Measurements from ENCODE around the gene CRAT. TPM values are rescaled to one million over a fixed set of nuclear protein-coding genes. Genes with fewer than 3 reads are reported as not detected.

The CRAT gene
- total and polyA plus RNA-seq, 2 experiments from 2014 or later = 4.6 to 9.9 TPM

GRCh38 chr9:129142138-129142935 lies 31.7 kb upstream of the CRAT start (continued):
- no peak for TF ChIP-seq EZH2phosphoT487 (IDR thresholded peaks at IDR 0.05; ENCODE audit: unreplicated experiment)
- TF ChIP-seq REST (IDR thresholded peaks at IDR 0.05; ENCODE audit: unreplicated experiment) = no peak
- no peak for TF ChIP-seq ETS1 (IDR thresholded peaks at IDR 0.05)
- TF ChIP-seq CTCF (conservative IDR thresholded peaks at IDR 0.05; ENCODE audit: low read depth in 2 of 2) = no peak
- no peak for TF ChIP-seq JUNB (IDR thresholded peaks at IDR 0.05; ENCODE audit: unreplicated experiment)
- TF ChIP-seq STAT1 (IDR thresholded peaks at IDR 0.05; ENCODE audit: unreplicated experiment) = no peak

- Mint-ChIP-seq H3K9me3 (no peaks in the 10 kb centered on the region), H3K27me3 (ENCODE audit: insufficient read depth, low read depth, poor library complexity) (peaks cover 44% of the 10 kb centered on the region), H3K36me3 (ENCODE audit: low read depth) (peaks cover 44% of the 10 kb centered on the region), H3K4me3 (peak overlapping the region; percentile 73), H3K27ac (peak overlapping the region; percentile 98), H3K4me1 (peaks cover 71% of the 10 kb centered on the region)
- H3K4me1 ChIP-seq (ENCODE audit: insufficient read depth) = peaks cover 54% of the 10 kb centered on the region
- H3K36me3 ChIP-seq (ENCODE audit: insufficient read depth) = peaks cover 6% of the 10 kb centered on the region
- H3F3A ChIP-seq (replicated peaks; ENCODE audit: low read depth) = peaks cover 6% of the 10 kb centered on the region
- DNase-seq (ENCODE audit: low spot score) (no peak), ATAC-seq (no peak)
- H3K27ac ChIP-seq (ENCODE audit: low read depth) = peak overlapping the region; percentile 100
- no peak overlapping the region for H2AFZ ChIP-seq
- H3K4me2 ChIP-seq = peak overlapping the region; percentile 86
- H4K20me1 ChIP-seq (replicated peaks; ENCODE audit: insufficient read depth) = peaks cover 3% of the 10 kb centered on the region; the same call in 1 of the 2 replicates
- H3K9me2 ChIP-seq (ENCODE audit: insufficient read depth) = no peaks in the 10 kb centered on the region
- H3K27me3 ChIP-seq (ENCODE audit: insufficient read depth) = no peaks in the 10 kb centered on the region
- peak overlapping the region; percentile 57 for H3K4me3 ChIP-seq
- H3K79me2 ChIP-seq (replicated peaks; ENCODE audit: insufficient read depth) = peaks cover 8% of the 10 kb centered on the region
- no peak for TF ChIP-seq ETS1 (IDR thresholded peaks at IDR 0.05)
- no peak for TF ChIP-seq EZH2phosphoT487 (IDR thresholded peaks at IDR 0.05; ENCODE audit: unreplicated experiment)
- TF ChIP-seq CREB1 (CRISPR knock-in tag; IDR thresholded peaks at IDR 0.05; ENCODE audit: low read depth) = 0 out of 2 replicates have a peak, but pooled peaks have one; percentile 6
These were observed 30.8 kb upstream of the CRAT start for GRCh38 chr9:129141066-129142041.

All from GM23338 (cell line).